ENCODE data around the gene PPFIBP2. TPM values are rescaled to one million over a fixed set of nuclear protein-coding genes. Genes with fewer than 3 reads are reported as not detected.

The PPFIBP2 gene
- total and polyA plus RNA-seq, 2 of the 13 experiments (the other 11 are each of a cell fraction or from before 2014, with no cell fraction given): 15.0 to 52.5 TPM

- TF ChIP-seq ZNF556 (CRISPR knock-in tag; IDR thresholded peaks at IDR 0.05; ENCODE audit: borderline replicate concordance) (no peak), ZNF275 (CRISPR knock-in tag; IDR thresholded peaks at IDR 0.05; ENCODE audit: borderline replicate concordance) (peak; percentile 29; the same call in 1 of the 2 replicates), SMAD9 (CRISPR knock-in tag; IDR thresholded peaks at IDR 0.05) (no peak), ZNF543 (CRISPR knock-in tag; IDR thresholded peaks at IDR 0.05) (no peak), ZMYM2 (CRISPR knock-in tag; IDR thresholded peaks at IDR 0.05) (no peak), DDIT3 (CRISPR knock-in tag; IDR thresholded peaks at IDR 0.05) (no peak), ZBTB21 (CRISPR knock-in tag; IDR thresholded peaks at IDR 0.05) (no peak), RELA (CRISPR knock-in tag; IDR thresholded peaks at IDR 0.05) (no peak), ZNF121 (CRISPR knock-in tag; IDR thresholded peaks at IDR 0.05) (peak; percentile 19; the same call in 1 of the 2 replicates), ZNF235 (CRISPR knock-in tag; IDR thresholded peaks at IDR 0.05; ENCODE audit: borderline replicate concordance) (peak; percentile 63; the same call in 1 of the 2 replicates), ZNF703 (CRISPR knock-in tag; IDR thresholded peaks at IDR 0.05; ENCODE audit: borderline replicate concordance) (no peak), ZFX (CRISPR knock-in tag; IDR thresholded peaks at IDR 0.05; ENCODE audit: low read depth) (peak; percentile 58; the same call in 1 of the 2 replicates), ZIK1 (CRISPR knock-in tag; IDR thresholded peaks at IDR 0.05; ENCODE audit: borderline replicate concordance, low read depth) (no peak), ZNF225 (CRISPR knock-in tag; IDR thresholded peaks at IDR 0.05) (no peak), RBAK (CRISPR knock-in tag; IDR thresholded peaks at IDR 0.05) (no peak)
- TF ChIP-seq, protein P1, sequence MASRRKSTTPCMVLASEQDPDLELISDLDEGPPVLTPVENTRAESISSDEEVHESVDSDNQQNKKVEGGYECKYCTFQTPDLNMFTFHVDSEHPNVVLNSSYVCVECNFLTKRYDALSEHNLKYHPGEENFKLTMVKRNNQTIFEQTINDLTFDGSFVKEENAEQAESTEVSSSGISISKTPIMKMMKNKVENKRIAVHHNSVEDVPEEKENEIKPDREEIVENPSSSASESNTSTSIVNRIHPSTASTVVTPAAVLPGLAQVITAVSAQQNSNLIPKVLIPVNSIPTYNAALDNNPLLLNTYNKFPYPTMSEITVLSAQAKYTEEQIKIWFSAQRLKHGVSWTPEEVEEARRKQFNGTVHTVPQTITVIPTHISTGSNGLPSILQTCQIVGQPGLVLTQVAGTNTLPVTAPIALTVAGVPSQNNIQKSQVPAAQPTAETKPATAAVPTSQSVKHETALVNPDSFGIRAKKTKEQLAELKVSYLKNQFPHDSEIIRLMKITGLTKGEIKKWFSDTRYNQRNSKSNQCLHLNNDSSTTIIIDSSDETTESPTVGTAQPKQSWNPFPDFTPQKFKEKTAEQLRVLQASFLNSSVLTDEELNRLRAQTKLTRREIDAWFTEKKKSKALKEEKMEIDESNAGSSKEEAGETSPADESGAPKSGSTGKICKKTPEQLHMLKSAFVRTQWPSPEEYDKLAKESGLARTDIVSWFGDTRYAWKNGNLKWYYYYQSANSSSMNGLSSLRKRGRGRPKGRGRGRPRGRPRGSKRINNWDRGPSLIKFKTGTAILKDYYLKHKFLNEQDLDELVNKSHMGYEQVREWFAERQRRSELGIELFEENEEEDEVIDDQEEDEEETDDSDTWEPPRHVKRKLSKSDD (CRISPR knock-in tag; IDR thresholded peaks at IDR 0.05; ENCODE audit: low read depth): no peak
These were observed 58.4 kb downstream of the PPFIBP2 start (continued) for GRCh38 chr11:7572001-7572712.
